CD1c-positive myeloid dendritic cell (primary cell): ENCODE results near the gene CRIP2.

Experiments
- DNase-seq: peaks from one replicate; pipeline ENCODE4 v3.0.0-alpha.2; 2016; ENCODE audit errors: extremely low spot score

Gene CRIP2

GRCh38 chr14:105444859-105445258, 29.8 kb upstream of the CRIP2 start:
- DNase-seq: no peak

- DNase-seq: no peak
These were observed 29.3 kb upstream of the CRIP2 start for GRCh38 chr14:105445290-105445689.

- no peak for DNase-seq
These were observed 28.4 kb upstream of the CRIP2 start for GRCh38 chr14:105445901-105446845.

GRCh38 chr14:105446971-105447370, 27.6 kb upstream of the CRIP2 start:
- DNase-seq: no peak

DNA sequence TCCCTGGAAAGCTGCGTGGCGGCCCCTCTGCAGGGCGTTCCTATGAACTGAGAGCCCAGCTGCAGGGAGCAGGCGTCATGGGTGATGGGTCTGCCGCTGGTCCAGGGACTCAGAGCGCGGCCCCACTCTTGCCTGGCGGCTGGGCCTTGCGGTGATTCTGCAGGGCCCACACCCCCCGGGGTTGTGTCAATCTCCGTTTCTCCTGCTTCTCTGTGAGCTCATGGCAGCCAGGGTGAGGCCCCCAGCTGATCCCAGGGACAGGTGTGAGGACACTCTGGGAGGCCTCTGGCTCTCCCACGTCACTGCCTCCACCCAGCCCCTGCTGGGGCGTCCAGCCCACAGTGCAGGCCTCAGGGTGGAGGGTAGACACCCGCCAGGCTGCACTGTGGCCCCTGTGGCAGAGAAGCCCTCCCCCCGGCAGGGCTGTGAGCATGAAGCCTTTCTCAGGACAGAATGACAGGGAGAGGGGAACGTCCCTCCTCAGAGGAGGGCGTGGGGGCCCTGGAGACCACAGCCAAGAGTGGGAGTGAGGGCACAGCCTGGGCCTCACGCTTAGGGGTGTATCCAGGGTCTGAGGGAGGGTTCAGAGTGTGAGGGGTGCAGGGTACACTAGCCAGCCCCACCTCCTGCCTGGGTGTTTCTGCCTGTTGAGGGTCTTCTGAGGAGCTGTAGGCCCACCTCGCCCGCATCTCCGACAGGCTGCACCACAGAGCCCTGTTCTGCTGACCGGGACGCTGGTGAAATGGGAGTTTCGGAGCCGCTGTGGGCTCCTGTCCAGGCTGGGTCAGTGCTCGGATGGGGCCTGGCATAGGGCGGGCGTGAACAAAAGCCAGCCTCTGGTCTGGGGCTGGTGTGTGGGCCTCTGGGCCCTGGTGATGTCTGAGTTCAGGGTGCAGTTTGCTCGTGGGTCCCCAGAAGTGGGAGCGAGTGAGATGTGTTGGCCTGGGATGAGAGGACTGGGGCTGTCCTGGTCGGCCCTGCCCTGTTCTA, 26.7 kb upstream of the CRIP2 start:
- DNase-seq: no peak

DNA sequence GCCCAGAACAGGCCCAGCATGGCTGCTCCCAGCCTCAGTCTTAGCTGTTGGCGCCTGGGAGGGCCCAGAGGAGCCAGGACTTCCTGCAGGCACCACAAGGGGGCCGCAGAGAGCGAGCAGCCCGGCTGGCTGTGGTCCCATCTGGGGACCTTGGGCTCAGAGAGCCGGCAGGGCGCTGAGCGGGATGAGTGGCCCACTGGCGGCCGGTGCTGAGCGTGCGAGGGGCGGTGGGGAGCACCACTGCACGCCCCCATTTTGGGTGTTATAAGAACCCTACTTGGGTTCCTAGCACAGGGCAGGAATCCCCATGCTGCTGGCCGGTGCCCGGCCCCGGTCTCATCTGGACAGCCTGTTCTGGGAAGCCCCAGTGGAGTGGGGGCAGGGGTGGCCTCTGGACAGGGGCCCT, 25.9 kb upstream of the CRIP2 start:
- DNase-seq: peak; percentile 66

DNA sequence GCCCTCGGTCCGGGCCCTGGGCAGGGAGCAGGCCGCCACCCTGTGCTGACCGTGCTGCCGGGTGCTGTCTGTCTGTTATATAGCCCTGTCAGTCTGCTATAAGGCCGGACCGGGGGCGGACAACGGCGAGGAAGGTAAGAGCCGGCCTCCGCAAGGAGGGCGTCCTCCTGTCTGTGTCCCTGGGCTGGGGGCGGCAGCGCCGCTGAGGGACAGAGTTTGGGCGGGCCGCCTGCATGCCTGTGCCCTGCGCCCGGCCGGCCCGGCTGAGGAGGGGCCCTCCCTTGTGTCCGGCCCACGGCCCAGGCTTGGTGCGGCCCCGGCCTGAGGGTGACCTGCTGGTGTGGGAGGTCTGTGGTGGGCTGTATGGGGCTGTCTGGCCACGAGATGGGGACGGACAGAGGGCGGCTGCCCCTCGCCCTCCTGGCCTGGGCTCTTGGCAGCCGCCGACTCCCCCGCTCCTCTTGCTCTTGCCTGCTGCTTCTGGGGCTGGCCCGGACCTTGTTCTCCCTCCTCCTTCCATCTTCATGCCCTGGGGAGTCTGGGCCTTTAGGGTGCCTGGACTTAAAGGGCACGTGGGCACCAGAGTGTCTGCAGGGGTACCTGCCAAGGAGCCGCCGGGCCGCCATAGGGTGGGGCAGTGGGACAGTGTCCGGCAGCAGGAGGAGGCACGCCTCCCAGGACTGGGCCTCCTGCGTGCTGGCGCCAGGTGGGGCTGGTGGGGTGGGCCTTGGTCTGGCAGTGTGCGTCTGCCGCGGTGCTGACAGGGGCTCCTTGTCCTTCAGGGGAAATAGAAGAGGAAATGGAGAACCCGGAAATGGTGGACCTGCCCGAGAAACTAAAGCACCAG, 25.1 kb upstream of the CRIP2 start:
- no peak for DNase-seq

DNA sequence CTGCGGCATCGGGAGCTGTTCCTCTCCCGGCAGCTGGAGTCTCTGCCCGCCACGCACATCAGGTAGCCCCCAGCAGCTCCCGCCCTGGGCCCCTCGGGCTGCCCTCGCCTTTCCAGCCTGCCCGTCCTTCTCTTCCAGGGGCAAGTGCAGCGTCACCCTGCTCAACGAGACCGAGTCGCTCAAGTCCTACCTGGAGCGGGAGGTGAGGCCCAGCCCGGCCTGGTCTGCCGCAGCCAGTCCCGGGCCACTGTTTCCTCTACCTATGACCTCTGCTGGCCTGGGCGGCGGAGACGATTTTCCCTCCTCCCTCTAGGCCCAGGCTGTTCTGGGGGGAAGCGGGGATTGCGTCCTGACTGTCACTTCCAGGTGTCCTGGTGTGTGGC, 24.5 kb upstream of the CRIP2 start:
- no peak for DNase-seq

DNA sequence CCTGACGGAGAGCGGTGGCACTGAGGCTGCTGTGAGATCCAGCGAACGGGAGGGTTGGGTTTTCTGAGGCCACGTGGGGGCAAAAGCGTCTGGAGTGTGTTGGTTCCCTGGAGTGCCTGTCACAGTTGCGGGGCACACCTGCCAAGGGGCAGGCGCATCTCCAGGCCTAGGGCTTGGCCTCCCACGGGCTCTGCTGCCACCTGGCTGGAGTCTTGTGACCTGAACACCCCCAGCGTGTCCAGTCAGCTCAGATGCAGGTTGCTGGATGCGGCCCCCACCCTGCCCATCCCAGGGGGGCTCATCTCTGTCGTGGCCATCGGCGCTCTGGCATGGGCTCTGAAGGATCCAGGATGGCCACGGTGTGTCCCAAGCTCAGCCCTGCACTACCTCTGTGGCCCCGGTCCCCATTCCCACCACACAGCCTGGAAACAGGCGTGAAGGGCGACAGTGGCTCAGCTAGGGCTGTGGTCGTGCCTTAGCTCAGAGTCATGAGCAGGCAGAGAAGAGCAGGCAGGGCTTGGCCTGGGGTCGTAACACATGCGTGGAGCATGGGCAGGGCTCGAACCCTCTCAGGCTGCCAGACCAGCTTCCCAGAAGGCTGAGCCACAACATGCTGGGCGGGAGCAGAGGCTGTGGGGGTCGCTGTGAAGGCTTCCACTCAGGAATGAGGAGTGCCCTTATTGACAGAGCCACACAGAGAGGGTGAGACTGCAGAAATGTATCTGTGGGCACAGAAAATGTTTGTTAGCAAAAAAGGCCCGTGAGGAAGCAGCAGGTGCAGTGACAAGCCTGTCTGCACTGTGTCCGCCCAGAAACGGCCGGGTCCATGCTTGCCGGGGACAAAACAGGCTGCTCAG, 23.5 kb upstream of the CRIP2 start:
- DNase-seq: no peak

DNA sequence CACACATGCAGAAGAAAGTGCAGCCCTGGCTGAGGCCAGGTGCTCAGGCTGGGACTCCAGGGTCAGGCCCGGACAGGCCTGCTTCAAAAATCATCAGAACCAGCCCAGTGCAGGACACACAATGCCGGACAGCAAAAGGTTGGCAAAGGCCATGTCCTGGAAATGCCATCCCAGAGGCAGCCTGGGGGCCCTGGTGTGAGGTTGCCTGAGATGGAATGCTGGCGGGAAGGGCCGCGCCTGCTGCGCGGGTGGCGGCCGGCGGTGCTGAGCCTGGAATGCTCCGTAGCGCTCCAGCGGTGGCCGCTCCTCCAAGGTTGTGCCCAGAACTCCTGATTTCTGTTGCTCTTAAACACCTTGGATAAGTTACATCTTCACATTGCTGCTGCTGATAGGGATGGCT, 21.7 kb upstream of the CRIP2 start:
- DNase-seq: no peak

GRCh38 chr14:105453847-105454246, 20.8 kb upstream of the CRIP2 start:
- no peak for DNase-seq

GRCh38 chr14:105455086-105455640, 19.5 kb upstream of the CRIP2 start:
- no peak for DNase-seq

DNA sequence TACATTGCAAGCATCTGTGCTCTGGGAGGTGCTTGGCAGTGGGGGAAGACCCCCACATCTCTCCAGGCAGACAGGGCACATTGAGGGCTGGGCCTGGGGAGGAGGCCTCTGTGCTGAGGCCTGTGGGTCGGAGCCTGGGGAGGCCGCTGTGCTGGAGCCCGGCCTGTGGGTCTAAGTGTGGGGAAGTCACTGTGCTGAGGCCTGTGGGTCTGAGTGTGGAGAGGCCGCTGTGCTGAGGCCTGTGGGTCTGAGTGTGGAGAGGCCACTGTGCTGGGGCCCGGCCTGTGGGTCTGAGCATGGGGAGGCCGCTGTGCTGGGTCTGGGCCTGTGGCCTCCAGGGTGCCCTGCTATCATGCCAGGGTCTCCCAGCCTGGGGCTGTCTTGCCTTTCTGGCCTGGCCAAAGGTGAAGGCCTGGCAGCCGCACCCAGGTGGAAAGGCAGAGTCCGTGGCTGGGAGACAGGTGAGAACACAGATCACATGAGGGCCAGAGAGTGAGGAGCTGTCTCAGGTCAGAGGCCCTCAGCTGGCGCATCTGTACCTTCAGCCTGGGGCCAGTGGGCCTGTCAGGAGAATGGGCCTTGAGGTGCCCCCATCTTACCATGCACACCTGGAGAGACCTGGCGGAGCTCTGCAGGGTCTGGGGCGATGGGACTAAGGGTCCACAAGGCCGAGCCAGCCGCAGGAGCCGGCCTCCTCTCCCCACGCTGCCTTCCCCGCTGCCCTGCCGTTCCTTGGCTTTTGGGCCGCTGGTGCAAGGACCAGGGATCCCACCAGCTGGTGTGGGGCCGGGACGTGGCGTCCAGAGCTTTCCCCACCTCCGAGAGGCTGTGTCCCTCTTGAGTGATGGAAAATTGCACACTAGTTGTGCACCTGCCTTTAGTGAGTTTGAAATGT, 18.6 kb upstream of the CRIP2 start:
- DNase-seq: no peak

- no peak for DNase-seq
These were observed 17.6 kb upstream of the CRIP2 start for GRCh38 chr14:105456736-105457617.

- no peak for DNase-seq
These were observed 16.6 kb upstream of the CRIP2 start for GRCh38 chr14:105458010-105458409.

DNA sequence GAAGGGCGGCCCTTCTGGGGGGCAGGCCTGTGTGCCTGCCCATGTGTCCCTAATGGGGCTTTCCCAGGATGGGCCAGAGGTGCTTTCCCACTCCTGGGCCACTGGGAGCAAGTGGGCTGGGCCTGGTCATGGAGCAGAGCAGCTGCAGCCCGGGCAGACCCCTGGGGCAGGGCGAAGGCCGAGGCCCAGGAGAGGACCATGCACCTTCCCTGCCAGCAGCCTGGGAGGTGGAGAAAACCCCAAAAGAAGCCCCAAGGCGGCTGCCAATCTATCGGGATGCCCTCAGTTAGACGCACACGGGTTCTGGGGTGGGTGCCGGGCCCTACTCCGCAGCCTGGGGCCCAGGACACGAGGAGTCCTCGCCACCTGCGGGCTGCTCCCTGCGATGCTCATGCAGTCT, 16.1 kb upstream of the CRIP2 start:
- no peak for DNase-seq

DNA sequence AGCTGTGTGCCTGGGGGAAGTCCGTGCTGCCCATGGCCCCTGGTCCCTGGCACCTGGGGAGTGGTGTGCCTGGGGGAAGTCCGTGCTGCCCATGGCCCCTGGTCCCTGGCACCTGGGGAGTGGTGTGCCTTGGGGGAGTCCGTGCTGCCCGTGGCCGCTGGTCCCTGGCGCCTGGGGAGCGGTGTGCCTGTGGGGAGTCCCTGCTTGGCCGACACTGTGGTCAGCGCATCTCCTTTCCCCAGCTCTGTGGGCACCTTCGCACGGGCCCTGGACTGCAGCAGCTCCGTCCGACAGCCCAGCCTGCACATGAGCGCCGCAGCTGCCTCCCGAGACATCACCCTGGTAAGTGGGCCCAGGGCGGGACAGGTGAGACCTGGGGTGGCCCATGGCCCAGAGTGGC, 14.5 kb upstream of the CRIP2 start:
- no peak for DNase-seq

DNA sequence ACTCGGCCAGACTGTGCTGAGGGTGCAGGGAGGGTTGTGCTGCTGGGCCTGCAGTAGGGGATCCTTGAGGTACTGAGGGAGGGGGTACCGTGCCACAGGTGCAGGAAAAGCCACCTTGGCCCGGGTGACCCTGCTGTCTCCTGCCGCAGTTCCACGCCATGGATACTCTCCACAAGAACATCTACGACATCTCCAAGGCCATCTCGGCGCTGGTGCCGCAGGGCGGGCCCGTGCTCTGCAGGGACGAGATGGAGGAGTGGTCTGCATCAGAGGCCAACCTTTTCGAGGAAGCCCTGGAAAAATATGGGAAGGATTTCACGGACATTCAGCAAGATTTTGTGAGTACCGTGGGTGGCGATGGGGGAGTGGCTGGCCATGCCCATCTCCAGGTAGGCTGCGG, 14.0 kb upstream of the CRIP2 start:
- no peak for DNase-seq
